GM20000 (cell line): ENCODE measurements around the gene DIS3L2.

Experiments used
- DNase-seq: peaks from one replicate; pipeline ENCODE4 v3.0.0; 2012; ENCODE audit warnings: low spot score
- TF ChIP-seq, protein P1 (sequence below): IDR thresholded peaks from 2 replicates; pipeline ENCODE4 v1.5.1; 2012; ENCODE audit warnings: mild to moderate bottlenecking, control low read depth; ENCODE audit errors: extremely low read depth, missing control alignments

Gene DIS3L2

DNA sequence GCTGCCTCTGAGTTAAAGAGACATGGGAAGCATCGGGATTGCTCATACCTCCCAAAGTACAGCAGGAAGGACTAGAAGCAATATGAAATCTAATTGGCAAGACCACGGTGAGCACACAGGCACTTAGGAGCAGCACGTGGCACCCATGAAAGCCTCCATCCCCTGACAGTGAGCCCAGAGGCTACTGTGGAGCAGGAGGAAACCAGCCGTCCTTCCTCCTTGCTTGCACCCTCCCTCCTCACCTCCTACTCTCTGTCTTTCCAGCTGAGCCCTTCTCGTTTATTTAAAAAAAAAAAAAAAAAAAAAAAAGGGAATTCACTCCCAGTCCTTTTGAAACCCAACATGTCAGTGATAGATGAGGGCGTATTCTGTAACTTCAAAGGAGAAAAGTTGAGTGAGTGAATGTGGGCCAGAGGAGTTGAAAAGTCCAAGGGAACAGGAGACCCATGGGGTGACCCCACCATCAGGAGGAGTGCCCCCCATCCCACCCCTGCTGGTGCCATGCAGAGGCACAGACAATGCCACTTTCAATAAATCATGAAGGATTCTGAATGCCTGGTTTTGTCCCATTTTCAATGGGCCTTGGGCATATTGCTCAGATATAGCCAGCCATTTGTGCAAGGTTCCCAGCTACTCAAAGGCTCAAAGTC is 320.5 kb downstream of the DIS3L2 start:
- DNase-seq = no peak
- TF ChIP-seq, protein P1, sequence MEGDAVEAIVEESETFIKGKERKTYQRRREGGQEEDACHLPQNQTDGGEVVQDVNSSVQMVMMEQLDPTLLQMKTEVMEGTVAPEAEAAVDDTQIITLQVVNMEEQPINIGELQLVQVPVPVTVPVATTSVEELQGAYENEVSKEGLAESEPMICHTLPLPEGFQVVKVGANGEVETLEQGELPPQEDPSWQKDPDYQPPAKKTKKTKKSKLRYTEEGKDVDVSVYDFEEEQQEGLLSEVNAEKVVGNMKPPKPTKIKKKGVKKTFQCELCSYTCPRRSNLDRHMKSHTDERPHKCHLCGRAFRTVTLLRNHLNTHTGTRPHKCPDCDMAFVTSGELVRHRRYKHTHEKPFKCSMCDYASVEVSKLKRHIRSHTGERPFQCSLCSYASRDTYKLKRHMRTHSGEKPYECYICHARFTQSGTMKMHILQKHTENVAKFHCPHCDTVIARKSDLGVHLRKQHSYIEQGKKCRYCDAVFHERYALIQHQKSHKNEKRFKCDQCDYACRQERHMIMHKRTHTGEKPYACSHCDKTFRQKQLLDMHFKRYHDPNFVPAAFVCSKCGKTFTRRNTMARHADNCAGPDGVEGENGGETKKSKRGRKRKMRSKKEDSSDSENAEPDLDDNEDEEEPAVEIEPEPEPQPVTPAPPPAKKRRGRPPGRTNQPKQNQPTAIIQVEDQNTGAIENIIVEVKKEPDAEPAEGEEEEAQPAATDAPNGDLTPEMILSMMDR = no peak

DNA sequence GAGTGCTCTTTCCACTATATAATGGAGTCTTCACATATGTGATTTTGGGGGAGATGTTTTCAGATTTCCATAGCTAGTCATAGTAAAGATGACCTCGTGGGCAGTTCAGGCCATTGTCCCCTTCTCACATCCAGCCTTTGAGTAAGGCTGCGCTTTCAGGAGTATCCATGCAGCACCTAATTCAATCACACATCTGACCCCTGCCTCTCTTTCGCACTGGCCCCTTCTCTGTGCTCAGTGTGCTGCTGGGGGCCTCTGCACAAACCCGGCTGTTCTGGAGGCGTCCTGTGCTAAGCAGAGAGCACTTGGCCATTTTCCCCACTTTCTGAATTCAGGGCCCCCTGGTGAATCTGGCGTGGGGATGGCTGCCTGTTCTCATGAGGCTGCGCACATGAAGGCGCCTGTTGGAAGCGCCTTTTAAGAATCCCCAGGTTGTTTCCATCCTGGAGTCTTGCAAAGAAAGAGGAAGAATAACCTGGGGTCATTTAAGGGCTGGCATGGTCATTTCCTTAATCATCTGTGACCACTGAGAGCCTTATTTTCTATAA is 321.1 kb downstream of the DIS3L2 start:
- no peak for DNase-seq
- TF ChIP-seq, protein P1 = no peak

DNA sequence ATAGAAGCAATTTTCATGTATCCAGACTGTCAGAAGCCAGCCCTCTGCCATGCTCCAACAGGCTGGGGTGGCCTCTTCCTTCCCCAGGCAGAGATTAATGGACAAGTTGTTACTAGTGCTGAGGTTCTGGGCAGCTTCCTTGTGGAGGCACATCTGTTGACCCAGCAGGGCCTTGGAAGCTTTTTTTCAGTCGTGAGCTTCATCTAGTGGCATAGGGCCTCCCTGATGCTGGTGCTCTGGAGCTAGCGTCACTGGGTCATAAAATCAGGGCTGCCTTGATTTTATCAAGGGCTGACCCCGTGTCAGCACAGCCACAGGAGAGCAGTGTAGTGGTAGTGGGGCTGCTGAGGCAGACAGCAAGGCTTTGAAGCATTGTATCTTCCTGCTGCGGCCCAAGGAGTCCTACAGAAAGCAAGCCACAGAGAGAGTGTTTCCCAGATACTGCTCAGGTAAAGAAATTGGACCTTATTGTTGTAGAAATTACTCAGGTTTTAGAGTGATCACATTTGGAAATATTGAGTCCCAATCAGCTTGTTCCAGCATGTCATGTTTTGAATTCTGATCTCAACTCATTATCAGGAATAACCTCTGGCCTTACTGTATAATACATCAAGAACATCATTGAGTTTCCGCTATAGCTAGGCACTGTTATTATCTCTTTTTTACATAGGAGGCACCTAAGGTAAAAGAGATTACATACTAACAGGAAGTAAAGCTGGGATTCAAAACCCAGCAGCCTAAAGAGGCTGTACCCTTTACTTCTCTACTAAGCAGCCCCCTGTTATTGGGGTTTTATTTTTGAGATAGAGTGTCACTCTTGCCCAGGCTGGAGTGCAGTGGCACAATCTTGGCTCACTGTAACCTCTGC is 324.7 kb downstream of the DIS3L2 start:
- DNase-seq = no peak

DNA sequence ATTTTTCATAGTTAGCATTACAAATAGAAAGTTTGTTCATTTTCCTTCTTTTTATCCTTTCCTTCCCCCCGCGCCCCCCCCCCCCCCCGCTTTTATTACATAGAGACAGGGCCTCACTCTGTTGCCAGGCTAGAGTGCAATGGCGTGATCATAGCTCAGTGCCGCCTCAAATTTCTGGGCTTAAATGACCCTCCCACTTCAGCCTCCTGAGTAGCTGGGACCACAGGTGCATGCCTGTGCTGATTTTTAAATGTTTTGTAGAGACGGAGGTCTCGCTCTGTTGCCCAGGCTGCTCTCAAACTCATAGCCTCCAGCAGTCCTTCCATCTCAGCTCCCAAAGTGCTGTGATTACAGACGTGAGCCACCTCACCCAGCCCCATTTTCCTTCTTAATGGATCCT is 325.8 kb downstream of the DIS3L2 start:
- no peak for DNase-seq
- TF ChIP-seq, protein P1 = no peak

More for the DNA sequence above, 324.7 kb downstream of the DIS3L2 start:
- TF ChIP-seq, protein P1 = no peak

DNA sequence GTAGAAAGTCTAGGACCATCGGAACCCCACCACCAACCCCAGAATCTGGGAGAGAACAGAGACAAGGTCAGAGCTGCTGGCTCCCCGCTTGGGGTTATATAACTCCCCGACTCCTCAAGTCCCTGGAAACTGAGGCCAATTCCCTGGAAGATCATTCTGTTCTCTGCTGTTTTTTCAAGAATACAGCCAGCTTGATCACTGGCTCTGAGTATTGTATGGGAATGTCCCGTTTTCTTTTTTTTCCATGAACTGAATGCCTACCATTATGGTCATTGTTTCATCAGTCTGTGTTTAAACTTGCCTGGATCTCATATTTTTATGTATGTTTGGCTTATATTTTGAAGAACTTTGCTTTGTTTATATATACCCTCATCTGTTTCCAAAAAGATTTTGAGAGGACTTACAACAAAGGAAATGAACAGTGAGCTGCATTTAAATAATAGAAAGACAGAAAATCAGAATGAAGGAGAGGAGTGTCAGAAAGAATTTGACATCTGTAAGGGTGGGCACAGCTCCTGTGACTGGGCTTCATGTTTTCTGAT is 327.0 kb downstream of the DIS3L2 start:
- no peak for DNase-seq
- TF ChIP-seq, protein P1 = no peak

DNA sequence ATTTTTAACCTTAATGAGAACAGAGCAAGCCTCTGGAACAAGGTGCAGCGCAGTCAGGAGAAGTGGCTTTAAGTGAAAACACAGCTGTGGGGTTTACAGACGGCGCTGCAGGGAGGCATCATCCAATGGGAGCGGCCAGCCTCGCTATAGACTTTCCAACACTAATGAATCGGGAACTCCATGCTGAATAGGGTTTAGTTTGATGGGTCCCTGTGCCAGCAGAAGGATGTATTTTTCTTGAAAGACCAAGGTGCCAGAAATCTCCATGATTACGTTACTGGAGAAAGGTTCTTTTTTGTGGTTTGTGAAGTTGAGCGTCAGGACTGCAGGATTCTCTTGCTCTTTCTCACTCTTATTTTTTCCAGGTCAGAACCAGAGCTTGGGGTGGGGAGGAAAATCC is 329.2 kb downstream of the DIS3L2 start:
- TF ChIP-seq, protein P1 = no peak
- DNase-seq = no peak

DNA sequence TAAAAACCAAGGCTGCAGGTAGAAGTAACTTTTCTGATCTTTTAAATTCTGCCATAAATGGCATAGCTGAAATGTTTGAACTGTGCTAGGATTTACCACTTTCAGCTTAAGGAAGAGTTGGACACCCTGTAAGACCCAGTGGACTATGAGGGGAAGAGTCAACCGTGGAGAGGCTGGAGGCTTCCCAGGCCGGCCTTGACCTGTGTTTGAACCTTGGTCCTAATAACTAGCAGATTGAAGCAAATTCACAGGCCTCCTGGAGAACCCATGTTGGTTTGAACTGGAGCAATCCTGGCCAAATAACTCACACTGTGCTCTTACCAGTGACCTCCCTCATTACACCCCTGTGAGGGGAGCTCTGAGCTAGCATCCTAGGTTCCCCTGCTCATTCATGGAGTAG is 329.8 kb downstream of the DIS3L2 start:
- TF ChIP-seq, protein P1 = no peak
- no peak for DNase-seq
